ENCODE data around the gene SFT2D3. TPM values are rescaled to one million over a fixed set of nuclear protein-coding genes. Genes with fewer than 3 reads are reported as not detected.

The SFT2D3 gene
- 1 to 10 TPM in 2 of 8 experiments, under 1 TPM in 2, not detected in 4; 0.36 to 2.0 (median 1.0) TPM for total RNA-seq

GRCh38 chr2:127701193-127701650, at the start of gene SFT2D3:
Gene SFT2D3, plus strand, starts transcription at chr2:127701497. Its CDS starts 32 bp downstream, at chr2:127701529.
- WGBS, 10 experiments = 0 to 7% (median 0%) methylated on average over 2 to 9 of the region's 44 CpGs; no CpG with 5 or more reads in 4 of the 10 experiments
- peak within 1 kb of the TSS; percentile 86 to 99 (median 91) for H3K4me3 ChIP-seq
- peak; percentile 71 to 91 (median 86) for ATAC-seq (replicated peaks in 6 of 8)
- in situ Hi-C loops (cut with MboI; ENCODE audit: low pct_unique_long_range_greater_than_20kb in 2 of 9, low sequenced_read_pairs in 9 of 9, unreplicated experiment in 9 of 9) = no loop called here
- H3K27ac ChIP-seq = peak within 1 kb of the TSS; percentile 97 to 99
- peaks cover 15 to 24% of the 10 kb centered on the region in 2 donors for H3K4me1 ChIP-seq (replicated peaks in 1 of 2)

DNA sequence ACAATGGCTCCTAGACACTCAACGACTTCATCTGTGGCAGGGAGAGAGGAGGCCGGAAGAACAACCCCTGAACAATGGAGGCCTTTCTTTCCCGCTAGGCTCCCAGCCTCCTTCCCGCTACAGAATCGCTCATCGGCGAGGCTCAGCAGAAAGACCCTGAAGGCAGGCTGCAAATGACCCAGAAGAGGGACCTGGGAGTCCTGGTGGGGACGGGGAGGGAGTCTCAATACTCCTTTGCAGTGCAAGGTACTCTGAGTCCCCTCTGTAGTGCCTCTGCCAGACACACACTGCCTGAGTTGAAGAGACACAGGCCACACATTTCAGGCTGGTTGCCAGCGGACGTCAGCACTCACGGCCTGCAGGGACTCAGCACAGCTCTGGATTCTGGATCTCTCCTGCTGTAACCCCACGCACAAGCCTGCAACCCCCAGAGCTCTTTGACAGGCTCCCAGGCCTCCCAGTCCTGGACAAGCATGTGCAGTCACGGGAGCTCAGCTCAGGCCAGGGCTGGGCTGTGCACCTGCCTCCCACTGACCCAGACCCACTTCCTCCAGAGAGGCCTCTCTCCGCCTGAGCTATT, 49.2 kb upstream of the SFT2D3 start:
- in situ Hi-C loops (cut with MboI; ENCODE audit: low pct_unique_long_range_greater_than_20kb in 2 of 9, low sequenced_read_pairs in 9 of 9, unreplicated experiment in 9 of 9) = no loop called here
- WGBS, 10 experiments = 17 to 94% (median 84%) methylated on average over 1 to 5 of the region's 14 CpGs; no CpG with 5 or more reads in 2 of the 10 experiments

GRCh38 chr2:127652786-127653357, 48.4 kb upstream of the SFT2D3 start:
- in situ Hi-C loops (cut with MboI; ENCODE audit: low pct_unique_long_range_greater_than_20kb in 2 of 9, low sequenced_read_pairs in 9 of 9, unreplicated experiment in 9 of 9) = no loop called here
- Histone ChIP-seq H3K27ac (no peak overlapping the region), H3K4me1 (replicated peaks in 1 of 2) (peaks cover 0 to 3% of the 10 kb centered on the region in 2 donors), H3K4me3 (no peak overlapping the region)
- no peak for ATAC-seq (replicated peaks in 6 of 8)
- WGBS, 10 experiments = 76 to 89% (median 79%) methylated on average over 5 to 10 of the region's 25 CpGs; no CpG with 5 or more reads in 7 of the 10 experiments

More for the DNA sequence above, 49.2 kb upstream of the SFT2D3 start:
- ATAC-seq (replicated peaks in 6 of 8) = peak in 5 of 8 experiments; percentile 49 to 75 (median 63)
- Histone ChIP-seq H3K4me3 (no peak overlapping the region), H3K4me1 (replicated peaks in 1 of 2) (peaks cover 0 to 7% of the 10 kb centered on the region in 2 donors), H3K27ac (no peak overlapping the region)

- 50 to 78% methylated on average over 4 to 5 of the region's 16 CpGs; no CpG with 5 or more reads in 8 of the 10 experiments for WGBS, 10 experiments
- in situ Hi-C loops (cut with MboI; ENCODE audit: low pct_unique_long_range_greater_than_20kb in 2 of 9, low sequenced_read_pairs in 9 of 9, unreplicated experiment in 9 of 9) = no loop called here
- H3K27ac ChIP-seq = no peak overlapping the region
- no peak for ATAC-seq (replicated peaks in 6 of 8)
- no peak overlapping the region for H3K4me3 ChIP-seq
- H3K4me1 ChIP-seq (replicated peaks in 1 of 2) = peaks cover 0 to 3% of the 10 kb centered on the region in 2 donors
Observed at GRCh38 chr2:127653421-127654083, 47.7 kb upstream of the SFT2D3 start.

GRCh38 chr2:127654084-127654837, 47.0 kb upstream of the SFT2D3 start:
- no peak for ATAC-seq (replicated peaks in 6 of 8)
- Histone ChIP-seq H3K4me3 (no peak overlapping the region), H3K4me1 (replicated peaks in 1 of 2) (peaks cover 0 to 3% of the 10 kb centered on the region in 2 donors), H3K27ac (no peak overlapping the region)
- WGBS, 10 experiments = 20 to 100% (median 90%) methylated on average over 1 to 2 of the region's 24 CpGs; no CpG with 5 or more reads in 7 of the 10 experiments
- in situ Hi-C loops (cut with MboI; ENCODE audit: low pct_unique_long_range_greater_than_20kb in 2 of 9, low sequenced_read_pairs in 9 of 9, unreplicated experiment in 9 of 9) = no loop called here

GRCh38 chr2:127654838-127655175, 46.5 kb upstream of the SFT2D3 start:
- H3K27ac ChIP-seq = no peak overlapping the region
- ATAC-seq (replicated peaks in 6 of 8) = no peak
- no peak overlapping the region for H3K4me3 ChIP-seq
- no peaks in the 10 kb centered on the region for H3K4me1 ChIP-seq (replicated peaks in 1 of 2)
- in situ Hi-C loops (cut with MboI; ENCODE audit: low pct_unique_long_range_greater_than_20kb in 2 of 9, low sequenced_read_pairs in 9 of 9, unreplicated experiment in 9 of 9) = no loop called here
- 40 to 100% (median 90%) methylated on average over 1 to 2 of the region's 8 CpGs; no CpG with 5 or more reads in 7 of the 10 experiments for WGBS, 10 experiments

DNA sequence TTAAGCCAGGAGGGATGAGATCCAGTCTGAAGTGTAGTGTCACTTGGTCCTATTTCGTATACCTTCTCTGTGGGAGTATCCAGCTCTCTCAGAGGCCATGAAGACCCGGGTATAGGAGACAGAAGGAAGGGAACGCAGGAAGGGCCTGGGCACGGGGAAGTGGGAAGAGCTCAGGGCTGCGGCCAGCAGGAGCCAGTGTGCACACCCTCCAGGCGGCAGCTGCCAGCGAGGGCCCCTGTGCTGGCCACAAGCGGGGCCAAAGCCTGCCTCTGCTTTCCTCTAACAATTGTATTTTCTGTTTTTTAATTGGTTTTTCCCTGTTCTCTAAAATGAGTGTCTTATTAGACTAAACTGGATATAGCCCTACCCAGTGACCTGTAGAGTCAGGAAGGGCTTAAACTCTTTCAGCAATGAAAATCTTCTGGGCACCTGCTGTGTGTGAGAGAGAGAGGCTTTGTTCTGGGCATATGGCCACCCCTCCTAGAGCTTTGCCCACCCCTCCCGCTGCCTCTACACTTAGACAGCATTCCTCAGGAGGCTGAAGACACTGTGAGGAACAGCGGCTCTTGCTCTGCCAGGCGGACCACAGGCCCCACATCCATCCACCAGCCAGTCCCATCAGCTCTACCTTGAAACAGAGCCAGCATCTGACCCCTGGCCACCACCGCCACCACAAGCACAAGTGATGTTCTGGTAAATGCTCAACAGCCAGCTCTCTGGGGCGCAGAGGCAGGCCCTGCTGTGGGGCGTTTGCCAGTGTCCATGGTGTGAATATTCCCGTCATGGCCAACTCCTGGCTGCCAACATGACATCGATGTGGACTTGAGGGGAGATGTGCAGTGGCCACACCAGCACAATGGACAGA, 45.9 kb upstream of the SFT2D3 start:
- no peaks in the 10 kb centered on the region for H3K4me1 ChIP-seq (replicated peaks in 1 of 2)
- no peak overlapping the region for H3K4me3 ChIP-seq
- 25 to 100% (median 80%) methylated on average over 1 to 11 of the region's 16 CpGs; no CpG with 5 or more reads in 3 of the 10 experiments for WGBS, 10 experiments
- ATAC-seq (replicated peaks in 6 of 8) = peak in 1 of 8 experiments; percentile 11
- no peak overlapping the region for H3K27ac ChIP-seq
- in situ Hi-C loops (cut with MboI; ENCODE audit: low pct_unique_long_range_greater_than_20kb in 2 of 9, low sequenced_read_pairs in 9 of 9, unreplicated experiment in 9 of 9) = no loop called here

DNA sequence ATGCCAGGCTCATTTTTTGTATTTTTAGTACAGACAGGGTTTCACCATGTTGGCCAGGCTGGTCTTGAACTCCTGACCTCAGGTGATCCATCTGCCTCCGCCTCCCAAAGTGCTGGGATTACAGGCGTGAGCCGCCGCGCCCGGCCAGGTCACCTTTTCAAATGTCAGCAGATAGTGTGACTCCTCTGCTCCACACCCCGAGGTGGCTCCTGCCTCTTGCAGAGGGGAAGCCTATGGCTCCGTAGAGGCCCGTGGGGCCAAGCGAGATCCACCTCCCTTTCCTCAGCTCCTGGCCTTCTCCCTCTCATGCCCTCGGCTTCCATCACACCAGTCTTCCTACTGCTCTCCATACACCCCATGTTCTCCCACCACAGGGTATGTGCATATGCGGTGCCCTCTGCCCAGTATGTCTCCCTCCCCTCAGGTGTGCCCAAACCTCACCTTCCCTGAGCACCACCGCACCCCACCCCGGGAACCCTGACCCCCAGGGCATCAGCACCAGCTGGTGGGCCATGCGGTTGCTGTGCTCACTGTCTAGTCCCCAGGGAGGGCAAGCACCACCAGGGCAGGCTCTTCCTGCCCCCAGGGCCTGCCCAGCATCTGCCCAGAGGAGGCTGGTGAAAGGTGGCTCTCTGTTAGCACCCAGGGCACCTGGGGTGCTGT, 44.6 kb upstream of the SFT2D3 start:
- Histone ChIP-seq H3K4me3 (no peak overlapping the region), H3K4me1 (replicated peaks in 1 of 2) (no peaks in the 10 kb centered on the region), H3K27ac (no peak overlapping the region)
- 73 to 96% (median 87%) methylated on average over 2 to 5 of the region's 15 CpGs; no CpG with 5 or more reads in 4 of the 10 experiments for WGBS, 10 experiments
- in situ Hi-C loops (cut with MboI; ENCODE audit: low pct_unique_long_range_greater_than_20kb in 2 of 9, low sequenced_read_pairs in 9 of 9, unreplicated experiment in 9 of 9) = no loop called here
- no peak for ATAC-seq (replicated peaks in 6 of 8)

- Histone ChIP-seq H3K27ac (no peak overlapping the region), H3K4me1 (replicated peaks in 1 of 2) (no peaks in the 10 kb centered on the region), H3K4me3 (no peak overlapping the region)
- in situ Hi-C loops (cut with MboI; ENCODE audit: low pct_unique_long_range_greater_than_20kb in 2 of 9, low sequenced_read_pairs in 9 of 9, unreplicated experiment in 9 of 9) = no loop called here
- 88 to 93% methylated on average over 3 to 9 of the region's 17 CpGs; no CpG with 5 or more reads in 8 of the 10 experiments for WGBS, 10 experiments
- ATAC-seq (replicated peaks in 6 of 8) = no peak
Observed at GRCh38 chr2:127657232-127657595, 44.1 kb upstream of the SFT2D3 start.

- peaks cover 0 to 3% of the 10 kb centered on the region in 2 donors for H3K4me1 ChIP-seq (replicated peaks in 1 of 2)
- in situ Hi-C loops (cut with MboI; ENCODE audit: low pct_unique_long_range_greater_than_20kb in 2 of 9, low sequenced_read_pairs in 9 of 9, unreplicated experiment in 9 of 9) = no loop called here
- WGBS, 10 experiments = 67 to 100% (median 83%) methylated on average over 1 to 4 of the region's 6 CpGs; no CpG with 5 or more reads in 3 of the 10 experiments
- H3K4me3 ChIP-seq = no peak overlapping the region
- no peak overlapping the region for H3K27ac ChIP-seq
- ATAC-seq (replicated peaks in 6 of 8) = no peak
Observed at GRCh38 chr2:127658146-127658545, 43.2 kb upstream of the SFT2D3 start.

DNA sequence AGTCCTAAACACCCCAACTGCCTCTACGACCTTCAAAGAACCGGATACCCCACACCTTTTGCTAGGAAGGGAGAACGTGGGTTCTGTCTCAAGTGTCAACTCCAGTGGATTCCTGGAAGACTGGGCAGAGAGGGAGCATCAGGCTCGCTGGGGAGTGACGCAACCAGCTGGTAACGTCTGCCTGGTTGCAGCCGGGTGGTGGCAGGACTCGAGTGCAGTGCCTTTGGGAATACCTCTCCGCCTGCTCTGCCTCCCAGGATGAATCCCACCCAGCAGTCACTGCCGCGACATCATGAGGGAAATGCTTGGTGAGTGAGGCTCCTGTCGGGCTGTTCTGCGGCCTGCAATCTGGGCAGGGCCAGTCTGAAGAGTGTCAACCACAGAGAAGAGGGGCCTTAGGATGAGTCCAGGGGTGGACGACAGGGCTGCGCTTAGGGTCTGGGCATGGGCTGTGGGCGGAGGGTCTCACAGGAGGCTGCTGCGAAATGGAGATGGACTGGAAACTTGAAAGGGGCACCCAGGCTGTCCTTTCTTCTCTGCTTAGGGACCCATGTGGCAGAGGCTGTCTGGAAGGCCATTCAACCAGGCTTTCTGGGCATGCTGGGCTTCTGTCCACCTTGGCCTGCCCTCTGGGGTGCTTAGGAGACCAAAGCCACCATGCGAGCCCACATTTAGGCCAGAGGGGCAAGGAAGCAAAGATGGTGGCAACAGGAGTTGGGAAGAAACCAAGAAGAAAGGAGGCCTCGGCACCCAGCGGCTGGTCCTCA, 42.5 kb upstream of the SFT2D3 start:
- H3K4me1 ChIP-seq (replicated peaks in 1 of 2) = peaks cover 0 to 3% of the 10 kb centered on the region in 2 donors
- ATAC-seq (replicated peaks in 6 of 8) = peak in 1 of 8 experiments; percentile 49
- in situ Hi-C loops (cut with MboI; ENCODE audit: low pct_unique_long_range_greater_than_20kb in 2 of 9, low sequenced_read_pairs in 9 of 9, unreplicated experiment in 9 of 9) = no loop called here
- no peak overlapping the region for H3K27ac ChIP-seq
- H3K4me3 ChIP-seq = no peak overlapping the region
- 65 to 100% (median 80%) methylated on average over 2 to 7 of the region's 20 CpGs; no CpG with 5 or more reads in 2 of the 10 experiments for WGBS, 10 experiments

Data from motor neuron (in vitro differentiated cells).